ENCODE results near the gene PARL. TPM values are rescaled to one million over a fixed set of nuclear protein-coding genes. Genes with fewer than 3 reads are reported as not detected.

Gene PARL
- total and polyA plus RNA-seq, 9 of the 15 experiments (the other 6 are each of a cell fraction or from before 2014, with no cell fraction given), result 39.5 to 82.4 (median 57.4) TPM

GRCh38 chr3:183871541-183871940 is 13.1 kb downstream of the PARL start:
- H2AFZ ChIP-seq (ENCODE audit: low read depth, low read length), result no peak overlapping the region
- no peak for TF ChIP-seq LARP7 (IDR thresholded peaks at IDR 0.05)
- TF ChIP-seq PHF8 (IDR thresholded peaks at IDR 0.05; ENCODE audit: borderline replicate concordance, low read length), result no peak
- no peak for TF ChIP-seq NBN (IDR thresholded peaks at IDR 0.05; ENCODE audit: low read depth)
- TF ChIP-seq ZBTB43 (CRISPR knock-in tag; IDR thresholded peaks at IDR 0.05), result no peak
- TF ChIP-seq RBM25 (IDR thresholded peaks at IDR 0.05; ENCODE audit: low read depth, low read length, severe bottlenecking), result no peak
- no peak for TF ChIP-seq NUFIP1 (IDR thresholded peaks at IDR 0.05; ENCODE audit: partially characterized antibody)
- 0 out of 2 replicates have a peak, but pooled peaks cover 6% of the 10 kb centered on the region for H4K20me1 ChIP-seq (replicated peaks; ENCODE audit: control insufficient read depth, insufficient read depth, low read length)
- no peak for DNase-seq (ENCODE audit: extremely low read depth in 1 of 4, low spot score in 3 of 4)
- no peak for FAIRE-seq
- in situ Hi-C loops (cut with MboI) (no loop called here), intact Hi-C loops (cut with micrococcal nuclease) (no loop called here)
- ChIA-PET POLR2A (no interaction called here), CTCF (ENCODE audit: low intra/inter-chr PET ratio) (no interaction called here)
- peaks cover 0 to 2% of the 10 kb centered on the region in 2 experiments; a peak in 1 of 5 replicates for H3K4me1 ChIP-seq (replicated peaks in 1 of 2; ENCODE audit: control insufficient read depth in 2 of 2, insufficient read depth in 2 of 2, low read length in 2 of 2)
- peaks cover 65% of the 10 kb centered on the region for H3K79me2 ChIP-seq (ENCODE audit: control insufficient read depth, insufficient read depth, low read length)
- H3K36me3 ChIP-seq (ENCODE audit: control insufficient read depth, insufficient read depth, low read length), result peaks cover 34% of the 10 kb centered on the region; the same call in 2 of the 3 replicates
- H3K27ac ChIP-seq (ENCODE audit: extremely low read depth, low read depth, low read length), result no peak overlapping the region
- H3K9me1 ChIP-seq (ENCODE audit: control insufficient read depth, insufficient read depth, low read length), result peaks cover 12% of the 10 kb centered on the region
- H3K9ac ChIP-seq (ENCODE audit: insufficient read depth in 1 of 2, low read depth in 2 of 2, low read length in 2 of 2), result no peak overlapping the region
- no peak overlapping the region for H3K4me3 ChIP-seq
- no peak for ATAC-seq
- no peaks in the 10 kb centered on the region for H3K9me3 ChIP-seq (replicated peaks; ENCODE audit: control insufficient read depth, insufficient read depth, low read depth, low read length)
- BruUV-seq (replicated peaks), result no TSS peak
- H3K4me2 ChIP-seq (ENCODE audit: insufficient read depth, low read length), result no peak overlapping the region
- no peaks in the 10 kb centered on the region for H3K27me3 ChIP-seq (ENCODE audit: control insufficient read depth in 2 of 2, insufficient read depth in 2 of 2, low read length in 2 of 2)
- 64% methylated on average over 2 of the region's 2 CpGs for WGBS (ENCODE audit: insufficient coverage, low coverage, missing lambda C conversion rate)
